Body of pancreas (tissue), 4 donors: ENCODE measurements around the gene GMDS. TPM values are rescaled to one million over a fixed set of nuclear protein-coding genes. Genes with fewer than 3 reads are reported as not detected.

Source experiments
- ATAC-seq: fragments of 150-250 bp; one replicate; pipeline ENCODE4 v1.9.1; 2016
- DNase-seq, 4 donors: peaks; one replicate each; pipeline ENCODE4 v3.0.0-alpha.2; 2019
- H3K27ac ChIP-seq, 4 donors: fragments of 200-600 bp; sonication (generic); 1 replicate in 3 of 4; 2 replicates in 1 of 4; pipeline versions ENCODE4 v1.5.1 to v1.6.1; 2016 to 2019; ENCODE audit warnings: mild to moderate bottlenecking in 1 of 4, mixed read lengths in 1 of 4, moderate library complexity in 1 of 4
- H3K27me3 ChIP-seq, 2 donors: fragments of 200-600 bp; sonication (generic); one replicate each; pipeline ENCODE4 v1.6.0; 2016; ENCODE audit warnings: mild to moderate bottlenecking in 1 of 2
- H3K36me3 ChIP-seq, 2 donors: fragments of 200-600 bp; sonication (generic); replicated peaks in 1 of 2; 2 replicates each; pipeline ENCODE4 v1.5.1; 2016; ENCODE audit warnings: low read depth in 2 of 2; ENCODE audit not compliant: insufficient read depth in 1 of 2
- H3K4me1 ChIP-seq: fragments of 200-600 bp; sonication (generic); one replicate; pipeline ENCODE4 v1.6.0; 2016
- H3K4me3 ChIP-seq, 2 donors: fragments of 200-600 bp; sonication (generic); 1 replicate in 1 of 2; 2 replicates in 1 of 2; pipeline ENCODE4 v1.5.1; 2016 to 2019
- H3K9me3 ChIP-seq, 3 donors: fragments of 200-600 bp; sonication (generic); 1 replicate in 2 of 3; 2 replicates in 1 of 3; pipeline ENCODE4 v1.5.1; 2016
- POLR2A ChIP-seq, 3 donors: fragments of 450-650 bp; IDR thresholded peaks; one replicate each; pipeline ENCODE4 v1.6.1; 2016; ENCODE audit warnings: antibody characterized with exemption in 3 of 3, mild to moderate bottlenecking in 2 of 3
- WGBS, 2 donors: methylation state at CpG; one replicate each; pipeline ENCODE4 v1.1.5; 2017; 5-methylcytosine and 5-hydroxymethylcytosine counted together
- intact Hi-C: fragments of 100-400 bp; cut with DNase I; formaldehyde crosslinking; loops from one replicate; pipeline ENCODE4 v1.15.1; 2023
- total RNA-seq, 2 donors: library from RNA; depleted of rRNA; stranded (reverse); fragments of >200 nt; gene quantifications; one replicate each; pipeline ENCODE4 v1.1.0, GENCODE V29; 2016
- TF ChIP-seq, protein P1 (sequence below), 7 experiments: fragments of 450-650 bp in 4 of 7; fragments of 200-600 bp in 3 of 7; sonication (generic) in 3 of 7; IDR thresholded peaks; one replicate each; pipeline ENCODE4 v1.5.1; 2016 to 2019; ENCODE audit warnings: antibody characterized with exemption in 7 of 7

Gene GMDS
- total RNA-seq, 2 donors from 2014 or later, result 34.5 to 63.3 TPM

DNA sequence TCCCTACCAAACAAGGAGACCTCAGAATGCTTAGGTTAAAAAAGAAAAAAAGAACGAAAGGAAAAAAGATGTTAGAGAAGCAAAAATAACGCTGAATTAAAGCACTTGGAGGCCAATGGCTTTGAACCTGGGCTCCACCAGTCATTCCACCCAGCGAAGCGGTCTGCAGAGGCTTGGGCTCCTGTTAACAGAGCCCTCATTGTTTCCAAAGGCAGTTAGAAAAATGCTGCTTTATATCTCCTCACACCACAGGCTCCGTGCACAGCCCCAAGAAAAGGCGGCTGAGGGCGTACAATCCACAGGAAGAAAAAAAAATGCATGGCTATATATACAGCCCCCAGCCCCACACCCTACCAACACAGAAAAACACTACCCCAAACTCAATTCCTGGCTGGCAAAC, 379.8 kb downstream of the GMDS start:
- no peak for DNase-seq
- Histone ChIP-seq H3K27me3 (no peaks in the 10 kb centered on the region), H3K27ac (no peak overlapping the region), H3K36me3 (no peaks in the 10 kb centered on the region), H3K4me1 (peaks cover 28% of the 10 kb centered on the region), H3K9me3 (no peaks in the 10 kb centered on the region), H3K4me3 (no peak overlapping the region)
- TF ChIP-seq, protein P1, sequence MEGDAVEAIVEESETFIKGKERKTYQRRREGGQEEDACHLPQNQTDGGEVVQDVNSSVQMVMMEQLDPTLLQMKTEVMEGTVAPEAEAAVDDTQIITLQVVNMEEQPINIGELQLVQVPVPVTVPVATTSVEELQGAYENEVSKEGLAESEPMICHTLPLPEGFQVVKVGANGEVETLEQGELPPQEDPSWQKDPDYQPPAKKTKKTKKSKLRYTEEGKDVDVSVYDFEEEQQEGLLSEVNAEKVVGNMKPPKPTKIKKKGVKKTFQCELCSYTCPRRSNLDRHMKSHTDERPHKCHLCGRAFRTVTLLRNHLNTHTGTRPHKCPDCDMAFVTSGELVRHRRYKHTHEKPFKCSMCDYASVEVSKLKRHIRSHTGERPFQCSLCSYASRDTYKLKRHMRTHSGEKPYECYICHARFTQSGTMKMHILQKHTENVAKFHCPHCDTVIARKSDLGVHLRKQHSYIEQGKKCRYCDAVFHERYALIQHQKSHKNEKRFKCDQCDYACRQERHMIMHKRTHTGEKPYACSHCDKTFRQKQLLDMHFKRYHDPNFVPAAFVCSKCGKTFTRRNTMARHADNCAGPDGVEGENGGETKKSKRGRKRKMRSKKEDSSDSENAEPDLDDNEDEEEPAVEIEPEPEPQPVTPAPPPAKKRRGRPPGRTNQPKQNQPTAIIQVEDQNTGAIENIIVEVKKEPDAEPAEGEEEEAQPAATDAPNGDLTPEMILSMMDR (IDR thresholded peaks at IDR 0.05), result no peak
- no peak for TF ChIP-seq POLR2A (IDR thresholded peaks at IDR 0.05)
- no peak for ATAC-seq
- intact Hi-C loops, result no loop called here
- WGBS, 2 donors, result 73 to 77% methylated on average over 7 of the region's 7 CpGs

DNA sequence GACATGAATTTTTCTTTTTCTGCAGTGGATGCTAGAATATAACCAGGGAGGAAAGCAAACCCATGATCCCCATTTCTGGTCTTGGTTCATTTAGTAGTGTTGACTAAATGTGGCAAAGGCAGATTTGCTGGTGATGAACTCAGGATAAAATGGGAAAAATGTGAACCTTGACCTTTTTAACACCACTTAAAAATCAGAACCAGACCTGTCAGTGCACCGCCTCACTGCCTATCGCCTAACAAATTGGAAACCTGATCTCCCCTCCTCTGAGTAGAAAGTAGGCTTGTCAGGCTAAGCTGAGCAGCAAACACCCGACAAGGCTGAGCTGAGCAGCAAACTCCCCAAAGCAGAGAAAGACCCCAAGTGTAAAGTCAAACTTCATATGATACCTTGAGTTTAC, 380.9 kb downstream of the GMDS start:
- Histone ChIP-seq H3K36me3 (no peaks in the 10 kb centered on the region), H3K4me1 (peaks cover 28% of the 10 kb centered on the region), H3K4me3 (no peak overlapping the region), H3K9me3 (no peaks in the 10 kb centered on the region), H3K27me3 (no peaks in the 10 kb centered on the region), H3K27ac (no peak overlapping the region)
- WGBS, 2 donors, result 27 to 47% methylated on average over 3 of the region's 3 CpGs
- DNase-seq (no peak), ATAC-seq (peak; percentile 40)
- intact Hi-C loops, result no loop called here
- TF ChIP-seq, protein P1 (IDR thresholded peaks at IDR 0.05), result no peak
- no peak for TF ChIP-seq POLR2A (IDR thresholded peaks at IDR 0.05)

DNA sequence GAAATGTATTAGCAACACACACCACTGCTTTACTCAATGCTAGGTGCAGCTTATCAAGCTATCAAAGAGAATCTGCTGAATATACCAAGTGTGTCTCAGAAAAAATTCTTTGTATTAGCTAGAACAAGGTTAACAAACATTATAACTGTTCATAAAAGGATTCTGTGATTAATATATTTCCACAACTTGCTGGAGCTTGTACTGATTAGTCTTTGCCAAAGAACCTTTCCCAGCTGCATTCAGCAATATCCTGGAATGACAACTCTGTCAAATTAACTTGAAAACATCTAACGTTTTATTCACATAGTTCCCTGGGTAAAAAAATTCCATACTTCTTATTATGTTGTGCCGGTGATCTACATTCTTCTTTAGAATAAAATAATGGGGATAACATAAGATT, 383.0 kb downstream of the GMDS start:
- Histone ChIP-seq H3K27ac (no peak overlapping the region), H3K36me3 (no peaks in the 10 kb centered on the region), H3K27me3 (no peaks in the 10 kb centered on the region), H3K4me3 (no peak overlapping the region), H3K4me1 (peaks cover 21% of the 10 kb centered on the region), H3K9me3 (no peaks in the 10 kb centered on the region)
- no peak for ATAC-seq
- intact Hi-C loops, result no loop called here
- TF ChIP-seq POLR2A (IDR thresholded peaks at IDR 0.05), result no peak
- TF ChIP-seq, protein P1 (IDR thresholded peaks at IDR 0.05), result no peak
- no peak for DNase-seq
- WGBS, 2 donors, result 22 to 30% methylated on average over 2 of the region's 2 CpGs

DNA sequence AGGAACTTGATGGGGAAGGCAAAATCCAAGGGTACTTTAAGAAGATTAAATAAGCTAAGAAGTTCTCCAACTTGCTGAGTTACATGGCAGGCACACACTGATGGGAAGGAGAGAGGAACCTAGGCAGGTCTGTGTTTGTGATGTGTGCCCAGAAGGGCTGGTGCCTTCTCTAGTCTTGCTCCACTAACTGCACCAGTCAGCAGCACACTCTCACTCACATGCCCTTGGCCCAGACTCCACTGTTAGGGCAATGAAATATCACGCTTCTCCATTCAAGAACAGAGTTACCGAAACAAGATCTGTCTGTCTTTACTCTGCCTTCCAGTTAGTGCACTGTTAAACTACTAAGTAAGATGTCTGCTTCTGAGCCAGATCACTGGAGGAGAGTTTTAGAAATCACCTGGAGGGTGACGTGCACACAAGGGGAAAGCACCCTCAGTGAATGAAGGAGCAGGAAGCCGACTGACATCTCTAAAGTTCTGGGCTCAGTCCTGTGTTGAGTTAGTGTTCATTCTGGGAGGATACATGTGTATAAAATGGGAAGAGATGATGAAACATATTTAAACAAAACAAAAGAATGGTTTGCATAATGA, 384.6 kb downstream of the GMDS start:
- ATAC-seq, result no peak
- WGBS, 2 donors, result 94 to 100% methylated on average over 4 of the region's 4 CpGs
- no peak overlapping the region for H3K27ac ChIP-seq
- H3K36me3 ChIP-seq, result no peaks in the 10 kb centered on the region
- TF ChIP-seq POLR2A (IDR thresholded peaks at IDR 0.05), result no peak
- TF ChIP-seq, protein P1 (IDR thresholded peaks at IDR 0.05), result no peak
- H3K4me3 ChIP-seq, result no peak overlapping the region
- H3K4me1 ChIP-seq, result peaks cover 9% of the 10 kb centered on the region
- H3K9me3 ChIP-seq, result no peaks in the 10 kb centered on the region
- no peak for DNase-seq
- H3K27me3 ChIP-seq, result no peaks in the 10 kb centered on the region
- intact Hi-C loops, result no loop called here

DNA sequence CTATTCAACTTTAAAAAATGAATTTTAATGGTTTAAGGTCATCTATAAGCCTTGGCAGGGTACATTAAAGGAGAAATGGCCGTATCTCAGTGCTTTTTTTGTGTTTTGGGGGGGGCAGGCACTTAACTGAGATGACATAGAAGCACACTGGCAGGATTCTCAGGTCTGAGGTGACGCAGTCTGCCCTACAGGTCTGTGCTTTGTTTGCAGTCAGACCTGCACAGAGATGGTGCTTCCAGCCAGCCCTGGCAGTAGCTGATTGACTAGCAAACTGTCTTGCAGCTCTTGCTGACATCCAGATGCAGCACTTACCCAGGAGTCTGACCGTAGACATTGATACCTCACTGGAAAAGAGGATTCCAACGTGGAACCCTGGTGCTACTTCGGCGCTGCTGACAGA, 386.5 kb downstream of the GMDS start:
- H3K27ac ChIP-seq, result no peak overlapping the region
- H3K4me3 ChIP-seq, result no peak overlapping the region
- DNase-seq (no peak), ATAC-seq (no peak)
- intact Hi-C loops, result no loop called here
- no peaks in the 10 kb centered on the region for H3K4me1 ChIP-seq
- no peaks in the 10 kb centered on the region for H3K36me3 ChIP-seq
- TF ChIP-seq POLR2A (IDR thresholded peaks at IDR 0.05), result no peak
- TF ChIP-seq, protein P1 (IDR thresholded peaks at IDR 0.05), result no peak
- H3K9me3 ChIP-seq, result no peaks in the 10 kb centered on the region
- no peaks in the 10 kb centered on the region for H3K27me3 ChIP-seq
- 87 to 96% methylated on average over 6 of the region's 6 CpGs for WGBS, 2 donors
